ENCODE measurements around the gene KIRREL3. TPM values are rescaled to one million over a fixed set of nuclear protein-coding genes. Genes with fewer than 3 reads are reported as not detected.

Gene KIRREL3
- total RNA-seq, 1 donor from 2014 or later, result under 0.01 TPM

DNA sequence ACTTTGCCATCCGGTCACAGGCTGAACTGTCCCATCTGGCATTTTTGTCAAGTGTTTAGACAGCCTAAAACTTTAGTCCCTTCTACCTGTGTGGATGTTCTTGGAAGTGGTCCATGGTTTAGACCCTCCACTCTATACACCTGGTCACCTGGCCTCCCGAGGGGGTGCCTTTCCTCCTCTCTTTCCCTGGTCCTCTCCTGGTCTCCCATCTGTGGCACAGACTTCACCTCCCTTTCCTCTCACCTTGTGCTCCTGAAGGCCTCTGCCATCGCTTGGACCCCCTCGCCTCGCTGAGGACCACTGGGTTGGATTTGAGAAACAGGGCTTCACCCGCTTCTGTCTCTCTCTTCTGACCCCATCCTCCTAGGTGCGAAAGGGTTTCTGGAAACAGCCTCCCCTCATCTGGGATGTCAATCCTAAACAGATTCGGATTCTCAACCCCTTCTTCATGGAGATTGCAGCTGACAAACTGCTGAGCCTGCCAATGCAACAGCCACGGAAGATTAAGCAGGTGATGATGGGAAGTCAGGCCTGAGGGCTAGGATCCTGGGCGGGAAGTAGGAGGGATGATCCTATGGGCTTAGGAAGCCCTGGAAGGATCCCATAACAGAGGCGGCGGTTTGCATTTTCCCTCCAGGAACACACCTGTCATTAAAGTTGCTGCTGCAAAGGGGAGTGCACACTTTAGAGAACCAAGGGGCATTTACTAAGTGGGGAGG lies 591.5 kb downstream of the KIRREL3 start:
- Histone ChIP-seq H3K4me3 (ENCODE audit: low read length in 3 of 3) (no peak overlapping the region), H3K9ac (ENCODE audit: low read depth in 1 of 3, low read length in 3 of 3) (no peak overlapping the region), H3K27me3 (ENCODE audit: control insufficient read depth in 3 of 3, insufficient read depth in 3 of 3, low read length in 3 of 3) (no peaks in the 10 kb centered on the region), H3K36me3 (ENCODE audit: control insufficient read depth in 3 of 3, insufficient read depth in 3 of 3, low read length in 3 of 3) (peaks cover 0 to 25% (median 14%) of the 10 kb centered on the region in 3 donors), H3K9me3 (ENCODE audit: control insufficient read depth in 3 of 3, low read length in 3 of 3) (no peaks in the 10 kb centered on the region), H3K27ac (ENCODE audit: low read depth, low read length) (no peak overlapping the region), H3K4me1 (ENCODE audit: control insufficient read depth in 3 of 3, insufficient read depth in 3 of 3, low read length in 3 of 3) (peaks cover 0 to 3% (median 2%) of the 10 kb centered on the region in 3 donors)

DNA sequence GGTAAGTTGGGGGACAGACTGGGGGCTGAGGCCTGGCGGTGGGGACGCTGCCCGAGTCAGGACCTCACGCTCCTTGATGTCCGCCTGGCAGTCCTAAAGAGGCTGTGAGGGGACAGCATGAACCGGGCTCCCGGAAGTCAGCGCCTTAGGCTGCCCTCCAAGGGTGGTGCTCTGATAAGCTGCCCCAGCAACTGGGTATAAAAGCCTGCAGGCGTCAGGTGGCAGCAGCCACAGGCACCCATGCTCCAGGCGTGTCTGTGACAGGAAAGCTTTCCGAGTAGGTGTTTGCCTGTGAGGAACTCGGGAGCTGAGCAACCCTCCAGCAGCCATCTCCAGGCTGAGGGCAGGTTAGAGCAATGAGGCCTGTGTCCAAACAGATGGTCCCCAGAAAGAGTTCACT lies 592.1 kb downstream of the KIRREL3 start:
- H3K9me3 ChIP-seq (ENCODE audit: control insufficient read depth in 3 of 3, low read length in 3 of 3), result no peaks in the 10 kb centered on the region
- H3K4me1 ChIP-seq (ENCODE audit: control insufficient read depth in 3 of 3, insufficient read depth in 3 of 3, low read length in 3 of 3), result peaks cover 0 to 2% (median 0%) of the 10 kb centered on the region in 3 donors
- no peaks in the 10 kb centered on the region for H3K27me3 ChIP-seq (ENCODE audit: control insufficient read depth in 3 of 3, insufficient read depth in 3 of 3, low read length in 3 of 3)
- H3K27ac ChIP-seq (ENCODE audit: low read depth, low read length), result no peak overlapping the region
- no peak overlapping the region for H3K9ac ChIP-seq (ENCODE audit: low read depth in 1 of 3, low read length in 3 of 3)
- H3K4me3 ChIP-seq (ENCODE audit: low read length in 3 of 3), result no peak overlapping the region
- H3K36me3 ChIP-seq (ENCODE audit: control insufficient read depth in 3 of 3, insufficient read depth in 3 of 3, low read length in 3 of 3), result peaks cover 0 to 21% (median 14%) of the 10 kb centered on the region in 3 donors

DNA sequence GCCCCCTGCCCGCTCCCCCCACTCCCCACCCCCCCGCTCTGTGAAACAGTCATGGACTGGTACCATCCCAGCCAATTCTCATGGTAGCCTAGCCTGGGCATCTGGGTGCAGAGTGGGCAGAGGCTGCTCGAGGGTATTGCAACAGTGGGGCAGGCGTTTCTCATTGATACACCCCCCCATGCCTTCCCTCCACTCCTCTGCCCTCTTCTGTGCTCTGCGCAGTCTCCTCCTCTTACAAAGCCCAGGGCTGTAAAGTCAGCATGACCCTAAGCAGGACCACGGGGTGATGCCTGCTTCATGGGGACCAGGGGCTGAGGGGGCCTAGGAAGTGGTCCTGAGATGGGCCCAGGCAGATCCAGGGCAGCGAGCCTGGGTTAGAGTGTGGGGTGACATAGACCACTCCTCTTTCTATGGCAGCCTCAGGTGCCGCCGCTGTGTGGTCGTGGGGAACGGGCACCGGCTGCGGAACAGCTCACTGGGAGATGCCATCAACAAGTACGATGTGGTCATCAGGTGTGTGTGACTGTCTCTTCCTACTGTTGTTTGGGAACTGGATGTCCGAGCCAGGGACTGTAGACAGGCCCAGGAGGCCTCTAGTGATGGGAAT lies 592.8 kb downstream of the KIRREL3 start:
- Histone ChIP-seq H3K9ac (ENCODE audit: low read depth in 1 of 3, low read length in 3 of 3) (no peak overlapping the region), H3K27me3 (ENCODE audit: control insufficient read depth in 3 of 3, insufficient read depth in 3 of 3, low read length in 3 of 3) (no peaks in the 10 kb centered on the region), H3K4me1 (ENCODE audit: control insufficient read depth in 3 of 3, insufficient read depth in 3 of 3, low read length in 3 of 3) (peaks cover 0 to 2% (median 0%) of the 10 kb centered on the region in 3 donors), H3K27ac (ENCODE audit: low read depth, low read length) (no peak overlapping the region), H3K4me3 (ENCODE audit: low read length in 3 of 3) (no peak overlapping the region), H3K9me3 (ENCODE audit: control insufficient read depth in 3 of 3, low read length in 3 of 3) (no peaks in the 10 kb centered on the region), H3K36me3 (ENCODE audit: control insufficient read depth in 3 of 3, insufficient read depth in 3 of 3, low read length in 3 of 3) (peaks cover 0 to 19% (median 14%) of the 10 kb centered on the region in 3 donors)

DNA sequence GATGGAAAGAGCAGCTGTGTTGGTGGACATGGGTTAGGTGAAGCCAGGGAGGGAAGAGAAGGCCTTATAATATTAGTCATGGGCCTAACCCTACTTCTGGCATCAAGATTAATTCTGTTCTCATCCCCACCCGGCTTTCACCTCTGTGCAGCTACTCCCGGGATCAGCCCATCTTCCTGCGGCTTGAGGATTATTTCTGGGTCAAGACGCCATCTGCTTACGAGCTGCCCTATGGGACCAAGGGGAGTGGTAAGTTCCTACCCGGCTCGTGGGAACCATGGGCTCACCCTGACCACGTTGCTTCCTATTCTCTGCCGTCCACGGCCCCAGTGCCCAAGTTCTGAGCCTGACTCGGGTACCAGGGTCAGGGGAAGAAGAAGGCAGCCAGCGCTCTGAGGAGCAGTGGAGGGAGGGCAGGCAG lies 593.5 kb downstream of the KIRREL3 start:
- Histone ChIP-seq H3K27ac (ENCODE audit: low read depth, low read length) (no peak overlapping the region), H3K27me3 (ENCODE audit: control insufficient read depth in 3 of 3, insufficient read depth in 3 of 3, low read length in 3 of 3) (no peaks in the 10 kb centered on the region), H3K9me3 (ENCODE audit: control insufficient read depth in 3 of 3, low read length in 3 of 3) (no peaks in the 10 kb centered on the region), H3K4me1 (ENCODE audit: control insufficient read depth in 3 of 3, insufficient read depth in 3 of 3, low read length in 3 of 3) (peaks cover 0 to 2% (median 0%) of the 10 kb centered on the region in 3 donors), H3K4me3 (ENCODE audit: low read length in 3 of 3) (no peak overlapping the region), H3K36me3 (ENCODE audit: control insufficient read depth in 3 of 3, insufficient read depth in 3 of 3, low read length in 3 of 3) (peaks cover 0 to 19% (median 14%) of the 10 kb centered on the region in 3 donors), H3K9ac (ENCODE audit: low read depth in 1 of 3, low read length in 3 of 3) (no peak overlapping the region)

DNA sequence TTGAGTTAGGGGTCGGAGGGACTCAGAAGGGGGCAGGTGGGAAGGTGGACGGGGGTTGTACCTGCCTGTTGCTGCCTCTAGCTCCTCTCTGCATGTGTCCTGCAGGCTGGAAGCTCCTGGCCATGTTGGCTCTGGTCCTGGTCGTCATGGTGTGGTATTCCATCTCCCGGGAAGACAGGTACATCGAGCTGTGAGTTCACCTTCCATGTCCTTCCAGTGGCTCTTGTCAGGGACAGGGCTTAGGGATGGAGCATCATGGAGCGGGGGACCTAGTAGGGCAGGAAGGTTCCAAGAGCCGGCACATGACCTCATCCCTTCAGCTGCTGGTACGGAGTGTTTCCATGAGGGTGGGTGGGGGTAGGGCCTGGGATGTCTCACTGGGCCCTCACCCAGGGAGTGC lies 594.2 kb downstream of the KIRREL3 start:
- no peaks in the 10 kb centered on the region for H3K9me3 ChIP-seq (ENCODE audit: control insufficient read depth in 3 of 3, low read length in 3 of 3)
- H3K9ac ChIP-seq (ENCODE audit: low read depth in 1 of 3, low read length in 3 of 3), result no peak overlapping the region
- no peak overlapping the region for H3K4me3 ChIP-seq (ENCODE audit: low read length in 3 of 3)
- no peaks in the 10 kb centered on the region for H3K27me3 ChIP-seq (ENCODE audit: control insufficient read depth in 3 of 3, insufficient read depth in 3 of 3, low read length in 3 of 3)
- peaks cover 0 to 2% (median 0%) of the 10 kb centered on the region in 3 donors for H3K4me1 ChIP-seq (ENCODE audit: control insufficient read depth in 3 of 3, insufficient read depth in 3 of 3, low read length in 3 of 3)
- peaks cover 0 to 19% (median 13%) of the 10 kb centered on the region in 3 donors for H3K36me3 ChIP-seq (ENCODE audit: control insufficient read depth in 3 of 3, insufficient read depth in 3 of 3, low read length in 3 of 3)
- no peak overlapping the region for H3K27ac ChIP-seq (ENCODE audit: low read depth, low read length)

DNA sequence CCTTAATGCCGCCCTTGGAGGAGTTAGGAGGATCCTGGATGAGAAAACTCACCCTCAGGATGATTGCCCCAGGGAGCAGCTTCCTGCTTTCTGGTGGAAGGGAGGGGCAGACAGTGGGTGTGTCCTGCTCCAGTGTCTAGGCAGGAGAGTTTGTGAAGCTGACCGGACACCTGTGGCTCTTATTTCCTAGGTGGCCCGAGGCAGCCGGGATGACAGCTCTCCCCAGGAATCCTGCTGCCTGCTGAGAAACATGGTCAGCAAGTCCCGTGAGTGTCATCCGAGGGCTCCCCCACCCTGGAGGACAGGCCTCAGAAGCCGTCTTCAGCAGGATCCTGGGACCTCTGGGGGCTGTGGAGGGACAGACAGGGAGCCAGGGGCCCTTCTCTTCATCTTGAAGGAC lies 594.7 kb downstream of the KIRREL3 start:
- Histone ChIP-seq H3K9me3 (ENCODE audit: control insufficient read depth in 3 of 3, low read length in 3 of 3) (no peaks in the 10 kb centered on the region), H3K27me3 (ENCODE audit: control insufficient read depth in 3 of 3, insufficient read depth in 3 of 3, low read length in 3 of 3) (no peaks in the 10 kb centered on the region), H3K36me3 (ENCODE audit: control insufficient read depth in 3 of 3, insufficient read depth in 3 of 3, low read length in 3 of 3) (peaks cover 0 to 19% (median 12%) of the 10 kb centered on the region in 3 donors), H3K9ac (ENCODE audit: low read depth in 1 of 3, low read length in 3 of 3) (no peak overlapping the region), H3K4me3 (ENCODE audit: low read length in 3 of 3) (no peak overlapping the region), H3K4me1 (ENCODE audit: control insufficient read depth in 3 of 3, insufficient read depth in 3 of 3, low read length in 3 of 3) (peaks cover 0 to 2% (median 0%) of the 10 kb centered on the region in 3 donors), H3K27ac (ENCODE audit: low read depth, low read length) (no peak overlapping the region)

DNA sequence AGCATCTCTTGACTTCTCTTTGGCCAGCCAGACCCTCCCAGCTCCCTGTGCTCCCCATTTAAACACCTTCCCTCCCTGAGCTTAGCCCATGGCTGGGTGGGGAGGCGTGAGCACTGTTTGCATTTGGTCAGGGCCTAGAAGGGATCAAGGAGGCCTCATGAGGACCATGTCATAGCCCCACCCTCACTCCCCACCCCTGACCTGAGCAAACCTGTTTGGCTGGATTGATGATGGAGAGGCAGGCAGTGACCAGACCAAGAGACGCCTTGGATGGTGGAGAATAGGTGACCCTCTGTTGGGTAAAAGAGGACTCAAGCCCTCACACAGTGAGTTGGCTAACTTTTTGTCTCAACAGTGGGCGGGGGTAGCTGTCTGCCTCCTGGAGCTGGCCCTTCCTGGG lies 595.2 kb downstream of the KIRREL3 start:
- Histone ChIP-seq H3K4me1 (ENCODE audit: control insufficient read depth in 3 of 3, insufficient read depth in 3 of 3, low read length in 3 of 3) (no peaks in the 10 kb centered on the region), H3K9me3 (ENCODE audit: control insufficient read depth in 3 of 3, low read length in 3 of 3) (no peaks in the 10 kb centered on the region)

DNA sequence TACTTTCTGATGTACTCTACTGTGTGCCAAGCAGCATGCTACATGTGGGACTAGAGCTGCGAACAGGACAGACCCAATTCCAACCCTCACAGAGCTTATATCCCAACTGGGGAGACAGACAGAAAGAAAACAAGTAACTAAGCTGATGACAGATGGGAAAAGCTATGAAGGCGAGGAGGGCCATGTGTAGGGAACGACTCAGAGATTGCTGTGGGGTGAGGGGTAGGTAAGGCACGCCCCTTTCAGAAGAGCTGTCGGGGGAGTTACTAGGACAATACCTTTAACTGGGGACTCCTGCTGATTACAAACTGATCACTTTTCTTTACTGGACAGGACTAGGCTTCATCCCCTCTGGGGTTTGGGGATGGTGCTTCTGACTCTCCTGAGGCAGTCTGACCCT lies 596.2 kb downstream of the KIRREL3 start:
- no peaks in the 10 kb centered on the region for H3K27me3 ChIP-seq (ENCODE audit: control insufficient read depth in 3 of 3, insufficient read depth in 3 of 3, low read length in 3 of 3)
- H3K36me3 ChIP-seq (ENCODE audit: control insufficient read depth in 3 of 3, insufficient read depth in 3 of 3, low read length in 3 of 3), result peaks cover 0 to 19% (median 12%) of the 10 kb centered on the region in 3 donors
- no peaks in the 10 kb centered on the region for H3K4me1 ChIP-seq (ENCODE audit: control insufficient read depth in 3 of 3, insufficient read depth in 3 of 3, low read length in 3 of 3)
- no peak overlapping the region for H3K9ac ChIP-seq (ENCODE audit: low read depth in 1 of 3, low read length in 3 of 3)
- no peak overlapping the region for H3K4me3 ChIP-seq (ENCODE audit: low read length in 3 of 3)
- no peak overlapping the region for H3K27ac ChIP-seq (ENCODE audit: low read depth, low read length)
- no peaks in the 10 kb centered on the region for H3K9me3 ChIP-seq (ENCODE audit: control insufficient read depth in 3 of 3, low read length in 3 of 3)

More for the DNA sequence above, 595.2 kb downstream of the KIRREL3 start:
- no peak overlapping the region for H3K4me3 ChIP-seq (ENCODE audit: low read length in 3 of 3)
- peaks cover 0 to 19% (median 12%) of the 10 kb centered on the region in 3 donors for H3K36me3 ChIP-seq (ENCODE audit: control insufficient read depth in 3 of 3, insufficient read depth in 3 of 3, low read length in 3 of 3)
- H3K27ac ChIP-seq (ENCODE audit: low read depth, low read length), result no peak overlapping the region
- no peaks in the 10 kb centered on the region for H3K27me3 ChIP-seq (ENCODE audit: control insufficient read depth in 3 of 3, insufficient read depth in 3 of 3, low read length in 3 of 3)
- no peak overlapping the region for H3K9ac ChIP-seq (ENCODE audit: low read depth in 1 of 3, low read length in 3 of 3)

DNA sequence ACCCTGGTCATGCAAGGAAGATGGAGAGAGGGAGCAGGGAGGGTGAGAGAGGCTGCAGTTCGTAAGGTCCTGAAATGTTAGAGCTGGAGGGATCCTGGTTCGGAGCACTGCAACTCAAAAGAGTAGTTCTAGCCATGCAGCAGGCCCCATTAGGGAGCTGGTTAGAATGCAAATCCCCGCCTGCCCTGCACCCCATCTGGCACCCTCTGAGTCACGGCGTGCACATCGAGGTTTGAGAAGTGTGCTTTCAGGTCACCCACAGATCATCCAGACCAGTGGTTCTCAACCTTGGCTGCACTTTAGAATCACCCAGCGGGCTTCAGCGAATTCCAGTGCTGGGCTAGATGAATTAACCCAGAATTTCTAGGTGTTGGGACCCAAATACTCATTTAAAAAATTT lies 596.9 kb downstream of the KIRREL3 start:
- Histone ChIP-seq H3K4me3 (ENCODE audit: low read length in 3 of 3) (no peak overlapping the region), H3K27ac (ENCODE audit: low read depth, low read length) (no peak overlapping the region), H3K27me3 (ENCODE audit: control insufficient read depth in 3 of 3, insufficient read depth in 3 of 3, low read length in 3 of 3) (no peaks in the 10 kb centered on the region), H3K9me3 (ENCODE audit: control insufficient read depth in 3 of 3, low read length in 3 of 3) (no peaks in the 10 kb centered on the region), H3K4me1 (ENCODE audit: control insufficient read depth in 3 of 3, insufficient read depth in 3 of 3, low read length in 3 of 3) (no peaks in the 10 kb centered on the region), H3K36me3 (ENCODE audit: control insufficient read depth in 3 of 3, insufficient read depth in 3 of 3, low read length in 3 of 3) (peaks cover 0 to 14% (median 10%) of the 10 kb centered on the region in 3 donors), H3K9ac (ENCODE audit: low read depth in 1 of 3, low read length in 3 of 3) (no peak overlapping the region)

DNA sequence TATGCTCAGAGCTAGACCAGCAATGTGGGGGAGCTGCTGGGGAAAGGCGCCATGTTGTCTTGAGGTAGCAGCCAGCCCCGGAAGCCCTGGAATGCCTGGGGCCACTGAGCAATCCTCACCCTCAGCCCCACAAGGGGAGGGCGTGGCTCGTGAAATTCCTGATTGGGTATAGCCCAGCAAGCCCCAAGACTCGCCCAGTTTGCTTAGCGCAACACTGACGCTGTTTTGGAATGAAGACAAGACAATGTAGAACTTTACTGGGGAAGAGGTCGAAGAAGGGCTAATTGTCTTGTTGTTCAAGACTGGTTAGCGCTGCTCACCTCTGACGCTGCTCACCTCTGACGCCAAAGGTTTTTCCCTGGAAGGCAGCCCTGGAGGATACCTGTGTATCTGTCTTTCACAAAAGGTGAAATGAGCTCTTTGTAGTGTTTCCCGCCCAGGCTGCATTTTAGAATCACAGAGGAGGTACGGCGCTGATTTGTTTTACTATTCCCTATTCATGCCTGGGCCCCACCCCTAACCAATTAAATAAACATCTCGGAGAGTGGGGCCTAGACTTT lies 597.5 kb downstream of the KIRREL3 start:
- Histone ChIP-seq H3K27me3 (ENCODE audit: control insufficient read depth in 3 of 3, insufficient read depth in 3 of 3, low read length in 3 of 3) (no peaks in the 10 kb centered on the region), H3K36me3 (ENCODE audit: control insufficient read depth in 3 of 3, insufficient read depth in 3 of 3, low read length in 3 of 3) (peaks cover 0 to 9% (median 8%) of the 10 kb centered on the region in 3 donors), H3K27ac (ENCODE audit: low read depth, low read length) (no peak overlapping the region), H3K9ac (ENCODE audit: low read depth in 1 of 3, low read length in 3 of 3) (no peak overlapping the region), H3K9me3 (ENCODE audit: control insufficient read depth in 3 of 3, low read length in 3 of 3) (no peaks in the 10 kb centered on the region), H3K4me1 (ENCODE audit: control insufficient read depth in 3 of 3, insufficient read depth in 3 of 3, low read length in 3 of 3) (no peaks in the 10 kb centered on the region), H3K4me3 (ENCODE audit: low read length in 3 of 3) (no peak overlapping the region)
